H1 (cell line): ENCODE measurements around the gene STARD6. TPM values are rescaled to one million over a fixed set of nuclear protein-coding genes. Genes with fewer than 3 reads are reported as not detected.

Experiments used
- CTCF ChIA-PET: fragments of 300-600 bp; sonication (Branson Sonifier 250); formaldehyde crosslinking; loops from one replicate; lab custom pipeline; 2021; ENCODE audit not compliant: partially characterized antibody; lab: Charles Lee
- POLR2A ChIA-PET: fragments of 300-600 bp; sonication (Branson Sonifier 250); formaldehyde crosslinking; loops from one replicate; lab custom pipeline; 2021; ENCODE audit warnings: inconsistent platforms; ENCODE audit not compliant: partially characterized antibody; lab: Charles Lee
- DNase-seq, 2 experiments: peaks; one replicate each; pipeline versions ENCODE4 v3.0.0 to v3.0.0-alpha.2; 2010 to 2022; ENCODE audit warnings: low spot score in 2 of 2, low read depth in 1 of 2, mixed read lengths in 1 of 2
- FAIRE-seq: peaks from 2 replicates; lab custom pipeline; 2011; peaks lifted over from hg19 to GRCh38; lab: Jason Lieb, UNC
- H2AFZ ChIP-seq: 2 replicates; pipeline ENCODE4 v1.8.1; 2012; ENCODE audit warnings: low read length, inconsistent platforms
- H2AK5ac ChIP-seq: 2 replicates; pipeline ENCODE4 v1.6.1; 2013; ENCODE audit warnings: low read depth, low read length
- H2BK120ac ChIP-seq: replicated peaks from 2 replicates; pipeline ENCODE3; 2013; ENCODE audit warnings: low read depth, low read length, inconsistent platforms
- H2BK12ac ChIP-seq: 2 replicates; pipeline ENCODE4 v1.6.1; 2013; ENCODE audit warnings: low read depth, low read length
- H2BK15ac ChIP-seq: 2 replicates; pipeline ENCODE4 v1.6.1; 2013; ENCODE audit warnings: low read length
- H2BK20ac ChIP-seq: 2 replicates; pipeline ENCODE4 v1.6.1; 2013; ENCODE audit warnings: low read length
- H2BK5ac ChIP-seq: 2 replicates; pipeline ENCODE4 v1.6.1; 2013; ENCODE audit warnings: low read depth, low read length
- H3K14ac ChIP-seq: 2 replicates; pipeline ENCODE4 v1.6.1; 2013; ENCODE audit warnings: inconsistent platforms; ENCODE audit not compliant: insufficient read length
- H3K18ac ChIP-seq: 2 replicates; pipeline ENCODE4 v1.6.1; 2013; ENCODE audit warnings: low read length; ENCODE audit errors: extremely low read depth
- H3K23ac ChIP-seq: 2 replicates; pipeline ENCODE4 v1.6.1; 2013; ENCODE audit warnings: inconsistent platforms; ENCODE audit not compliant: insufficient read length
- H3K23me2 ChIP-seq: 2 replicates; pipeline ENCODE4 v1.6.1; 2013; ENCODE audit warnings: low read depth, low read length
- H3K27ac ChIP-seq: 2 replicates; pipeline ENCODE4 v1.6.1; 2011; ENCODE audit warnings: low read depth, low read length, inconsistent platforms
- H3K27me3 ChIP-seq, 4 experiments: replicated peaks in 1 of 4; 1 replicate in 1 of 4; 2 replicates in 3 of 4; pipeline versions ENCODE4 v1.6.1 to v1.8.1; 2011 to 2013; ENCODE audit warnings: low read length in 3 of 4, mild to moderate bottlenecking in 3 of 4, inconsistent platforms in 2 of 4, mixed read lengths in 2 of 4, moderate library complexity in 1 of 4; ENCODE audit not compliant: control insufficient read depth in 3 of 4, insufficient read depth in 3 of 4; ENCODE audit errors: extremely low read depth in 1 of 4
- H3K36me3 ChIP-seq, 4 experiments: 2 replicates each; pipeline versions ENCODE4 v1.6.1 to v1.8.1; 2011 to 2013; ENCODE audit warnings: mild to moderate bottlenecking in 4 of 4, low read length in 3 of 4, moderate library complexity in 2 of 4, control low read depth in 1 of 4, inconsistent platforms in 1 of 4; ENCODE audit not compliant: insufficient read depth in 4 of 4, control insufficient read depth in 2 of 4
- H3K4ac ChIP-seq: replicated peaks from 2 replicates; pipeline ENCODE3; 2013; ENCODE audit warnings: low read length, low read depth, mixed read lengths, inconsistent platforms; ENCODE audit not compliant: insufficient read length
- H3K4me1 ChIP-seq, 4 experiments: replicated peaks in 1 of 4; 1 replicate in 1 of 4; 2 replicates in 3 of 4; pipeline versions ENCODE4 v1.6.1 to v1.8.1; 2011 to 2013; ENCODE audit warnings: low read length in 3 of 4, inconsistent platforms in 2 of 4, mixed read lengths in 1 of 4; ENCODE audit not compliant: insufficient read depth in 4 of 4, control insufficient read depth in 3 of 4
- H3K4me2 ChIP-seq, 2 experiments: 2 replicates each; pipeline versions ENCODE4 v1.6.1 to v1.8.1; 2011 to 2013; ENCODE audit warnings: low read depth in 2 of 2, low read length in 2 of 2, control low read depth in 1 of 2, inconsistent platforms in 1 of 2, mild to moderate bottlenecking in 1 of 2; ENCODE audit not compliant: insufficient read depth in 1 of 2
- H3K4me3 ChIP-seq, 4 experiments: fragments of 200-600, 300-600 bp in 1 of 4; sonication (generic), shearing (Covaris generic), sonication (Bioruptor Twin) in 1 of 4; 2 replicates each; pipeline versions ENCODE4 v1.5.1 to v1.8.1; 2011 to 2016; ENCODE audit warnings: low read length in 4 of 4, low read depth in 3 of 4, control low read depth in 2 of 4, inconsistent platforms in 2 of 4, mild to moderate bottlenecking in 2 of 4, mixed read lengths in 1 of 4, moderate library complexity in 1 of 4; ENCODE audit not compliant: insufficient read depth in 2 of 4; ENCODE audit errors: extremely low read depth in 1 of 4
- H3K56ac ChIP-seq: replicated peaks from 2 replicates; pipeline ENCODE3; 2013; ENCODE audit warnings: low read depth, mild to moderate bottlenecking, mixed read lengths, low read length, inconsistent platforms; ENCODE audit not compliant: insufficient read length
- H3K79me1 ChIP-seq: 2 replicates; pipeline ENCODE4 v1.6.1; 2013; ENCODE audit warnings: low read depth, low read length, control low read depth
- H3K79me2 ChIP-seq, 2 experiments: 2 replicates each; pipeline versions ENCODE4 v1.6.1 to v1.8.1; 2012 to 2013; ENCODE audit warnings: low read length in 2 of 2, mild to moderate bottlenecking in 2 of 2, inconsistent platforms in 1 of 2; ENCODE audit not compliant: insufficient read depth in 2 of 2, control insufficient read depth in 1 of 2
- H3K9ac ChIP-seq, 4 experiments: replicated peaks in 1 of 4; 1 replicate in 1 of 4; 2 replicates in 3 of 4; pipeline versions ENCODE4 v1.6.1 to v1.8.1; 2011 to 2013; ENCODE audit warnings: low read depth in 3 of 4, low read length in 3 of 4, control low read depth in 2 of 4, mild to moderate bottlenecking in 2 of 4, moderate library complexity in 2 of 4, inconsistent platforms in 1 of 4; ENCODE audit errors: extremely low read depth in 1 of 4
- H3K9me3 ChIP-seq, 2 experiments: 2 replicates each; pipeline versions ENCODE4 v1.6.1 to v1.8.1; 2012 to 2013; ENCODE audit warnings: mild to moderate bottlenecking in 2 of 2, moderate library complexity in 2 of 2, control low read depth in 1 of 2, inconsistent platforms in 1 of 2, low read depth in 1 of 2, low read length in 1 of 2, mixed read lengths in 1 of 2; ENCODE audit not compliant: insufficient read depth in 2 of 2
- H4K20me1 ChIP-seq, 2 experiments: replicated peaks in 1 of 2; 2 replicates each; pipeline versions ENCODE3 to v1.8.1; 2011 to 2013; ENCODE audit warnings: inconsistent platforms in 2 of 2, low read length in 2 of 2, mild to moderate bottlenecking in 1 of 2; ENCODE audit not compliant: insufficient read depth in 2 of 2, control insufficient read depth in 1 of 2
- H4K5ac ChIP-seq: 2 replicates; pipeline ENCODE4 v1.6.1; 2013; ENCODE audit warnings: low read length, low read depth, mixed read lengths, inconsistent platforms; ENCODE audit not compliant: insufficient read length
- H4K8ac ChIP-seq: 2 replicates; pipeline ENCODE4 v1.8.0; 2013; ENCODE audit warnings: mild to moderate bottlenecking, moderate library complexity, low read length, inconsistent platforms; ENCODE audit not compliant: insufficient read depth; ENCODE audit errors: extremely low read depth
- H4K91ac ChIP-seq: replicated peaks from 2 replicates; pipeline ENCODE3; 2013; ENCODE audit warnings: low read length, mixed read lengths, inconsistent platforms; ENCODE audit not compliant: insufficient read length
- KDM1A ChIP-seq: fragments of 200-600, 300-600 bp; sonication (generic); IDR thresholded peaks from 2 replicates; pipeline ENCODE4 v1.7.1; 2016; ENCODE audit warnings: mild to moderate bottlenecking, low read length, borderline replicate concordance
- polyA plus RNA-seq, 7 experiments: library from polyadenylated mRNA; depleted of rRNA in 3 of 7; stranded (reverse) in 5 of 7; unstranded in 2 of 7; fragments of >200 nt in 5 of 7; fragments of 200-250 nt in 2 of 7; gene quantifications; 1 replicate in 5 of 7; 2 replicates in 1 of 7; 4 replicates in 1 of 7; pipeline versions ENCODE4 v1.2.1 to v1.2.3, GENCODE V29; 2011 to 2013; ENCODE audit warnings: missing spikeins in 2 of 7, mixed read lengths in 2 of 7
- total RNA-seq: library from RNA; stranded (reverse); fragmentation: NEBNext Ultra II Directional; extraction: Animal tissue kit (Norgen Biotek cat#: 25700); gene quantifications from 2 replicates; pipeline ENCODE4 v1.2.1, GENCODE V29; 2021

STARD6 gene
- total and polyA plus RNA-seq, 2 of the 8 experiments (the other 6 are each of a cell fraction or from before 2014, with no cell fraction given) = not detected

GRCh38 chr18:54405290-54405689 is 47.6 kb upstream of the STARD6 start:
- no peak for FAIRE-seq
- H2BK20ac ChIP-seq = no peak overlapping the region
- no peak overlapping the region for H4K8ac ChIP-seq
- no peaks in the 10 kb centered on the region for H3K79me1 ChIP-seq
- ChIA-PET CTCF (interaction anchor here (0.7 to 1.2 kb wide), 4 partner anchors 13 to 266 kb away, joined by 3 to 8 read pairs (median 4); no protein-coding TSS in a partner anchor), POLR2A (no interaction called here)
- H2BK15ac ChIP-seq = no peak overlapping the region
- no peaks in the 10 kb centered on the region; a peak in 1 of 7 replicates for H3K4me1 ChIP-seq
- H2BK5ac ChIP-seq = no peak overlapping the region
- no peak overlapping the region for H2BK12ac ChIP-seq
- no peak overlapping the region for H3K18ac ChIP-seq
- H3K36me3 ChIP-seq = no peaks in the 10 kb centered on the region
- H2AK5ac ChIP-seq = no peak overlapping the region
- no peaks in the 10 kb centered on the region for H3K23me2 ChIP-seq
- no peak overlapping the region for H3K23ac ChIP-seq
- H4K5ac ChIP-seq = no peak overlapping the region
- H3K9ac ChIP-seq = no peak overlapping the region
- H3K14ac ChIP-seq = no peak overlapping the region
- H2BK120ac ChIP-seq = no peak overlapping the region
- H3K4me2 ChIP-seq = no peak overlapping the region
- no peaks in the 10 kb centered on the region for H3K79me2 ChIP-seq
- no peak overlapping the region for H4K91ac ChIP-seq
- no peak overlapping the region for H2AFZ ChIP-seq
- no peak overlapping the region for H3K4ac ChIP-seq
- no peaks in the 10 kb centered on the region for H4K20me1 ChIP-seq
- DNase-seq = no peak
- H3K27me3 ChIP-seq = no peaks in the 10 kb centered on the region
- H3K56ac ChIP-seq = no peak overlapping the region
- H3K4me3 ChIP-seq = no peak overlapping the region
- H3K9me3 ChIP-seq = no peaks in the 10 kb centered on the region
- H3K27ac ChIP-seq = no peak overlapping the region
- no peak for TF ChIP-seq KDM1A
